Measurements from ENCODE around the gene CASQ1.

DNA sequence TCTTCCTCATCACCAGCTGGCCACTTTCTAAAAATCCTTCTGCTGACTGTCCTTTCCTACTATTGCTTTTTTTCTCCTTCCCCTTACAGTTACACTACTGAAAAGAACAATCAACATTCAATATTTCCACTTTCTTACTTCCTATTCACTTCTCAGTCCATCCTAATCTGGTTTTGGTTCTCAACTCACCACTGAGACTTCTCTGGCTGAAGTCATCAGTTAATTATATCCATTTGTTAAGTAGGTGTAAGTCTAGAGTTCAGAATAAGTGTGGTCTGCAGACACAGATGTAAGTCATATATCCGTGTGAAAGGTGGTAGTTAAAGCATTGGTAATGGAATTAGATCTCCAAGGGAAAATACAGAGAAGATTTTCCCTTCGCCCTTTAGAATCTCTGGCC, 36.2 kb downstream of the CASQ1 start:
- TF ChIP-seq, protein P1, sequence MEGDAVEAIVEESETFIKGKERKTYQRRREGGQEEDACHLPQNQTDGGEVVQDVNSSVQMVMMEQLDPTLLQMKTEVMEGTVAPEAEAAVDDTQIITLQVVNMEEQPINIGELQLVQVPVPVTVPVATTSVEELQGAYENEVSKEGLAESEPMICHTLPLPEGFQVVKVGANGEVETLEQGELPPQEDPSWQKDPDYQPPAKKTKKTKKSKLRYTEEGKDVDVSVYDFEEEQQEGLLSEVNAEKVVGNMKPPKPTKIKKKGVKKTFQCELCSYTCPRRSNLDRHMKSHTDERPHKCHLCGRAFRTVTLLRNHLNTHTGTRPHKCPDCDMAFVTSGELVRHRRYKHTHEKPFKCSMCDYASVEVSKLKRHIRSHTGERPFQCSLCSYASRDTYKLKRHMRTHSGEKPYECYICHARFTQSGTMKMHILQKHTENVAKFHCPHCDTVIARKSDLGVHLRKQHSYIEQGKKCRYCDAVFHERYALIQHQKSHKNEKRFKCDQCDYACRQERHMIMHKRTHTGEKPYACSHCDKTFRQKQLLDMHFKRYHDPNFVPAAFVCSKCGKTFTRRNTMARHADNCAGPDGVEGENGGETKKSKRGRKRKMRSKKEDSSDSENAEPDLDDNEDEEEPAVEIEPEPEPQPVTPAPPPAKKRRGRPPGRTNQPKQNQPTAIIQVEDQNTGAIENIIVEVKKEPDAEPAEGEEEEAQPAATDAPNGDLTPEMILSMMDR (IDR thresholded peaks at IDR 0.05): no peak
- TF ChIP-seq EP300 (IDR thresholded peaks at IDR 0.05): no peak

Data from ovary (tissue), 3 donors.